ENCODE measurements around the gene CACNA2D4.
"Not testable (repeated sequence)": the region's sequence is repeated elsewhere in the genome, so short reads cannot be mapped to it uniquely, and the experiment has no call there.

CACNA2D4 gene

GRCh38 chr12:1946296-1946695 lies 27.8 kb upstream of the CACNA2D4 start:
- 94 to 95% methylated on average over 3 of the region's 3 CpGs for WGBS, 2 experiments
- peaks cover 28% of the 10 kb centered on the region for H3K36me3 ChIP-seq (ENCODE audit: control insufficient read depth, insufficient read depth, low read length)
- no peaks in the 10 kb centered on the region for H3K27me3 ChIP-seq (ENCODE audit: control insufficient read depth, insufficient read depth, low read length, poor library complexity, severe bottlenecking)
- H3K27ac ChIP-seq (ENCODE audit: insufficient read depth, low read depth, low read length, poor library complexity, severe bottlenecking), result no peak overlapping the region
- no peak overlapping the region for H3K4me3 ChIP-seq (ENCODE audit: insufficient read depth, low read depth, low read length)
- no peaks in the 10 kb centered on the region for H3K9me3 ChIP-seq (ENCODE audit: control insufficient read depth, low read length)
- H3K4me1 ChIP-seq (ENCODE audit: control insufficient read depth, insufficient read depth, low read length), result no peaks in the 10 kb centered on the region

GRCh38 chr12:1945502-1945901 lies 27.1 kb upstream of the CACNA2D4 start:
- not testable (repeated sequence) for H3K4me3 ChIP-seq (ENCODE audit: insufficient read depth, low read depth, low read length); H3K9me3 ChIP-seq (ENCODE audit: control insufficient read depth, low read length); H3K27ac ChIP-seq (ENCODE audit: insufficient read depth, low read depth, low read length, poor library complexity, severe bottlenecking); H3K4me1 ChIP-seq (ENCODE audit: control insufficient read depth, insufficient read depth, low read length); H3K27me3 ChIP-seq (ENCODE audit: control insufficient read depth, insufficient read depth, low read length, poor library complexity, severe bottlenecking)
- H3K36me3 ChIP-seq (ENCODE audit: control insufficient read depth, insufficient read depth, low read length), result peaks cover 28% of the 10 kb centered on the region
- 91 to 93% methylated on average over 5 of the region's 5 CpGs for WGBS, 2 experiments

- H3K9me3 ChIP-seq (ENCODE audit: control insufficient read depth, low read length), result no peaks in the 10 kb centered on the region
- peaks cover 3% of the 10 kb centered on the region for H3K4me1 ChIP-seq (ENCODE audit: control insufficient read depth, insufficient read depth, low read length)
- WGBS, 2 experiments, result 41 to 42% methylated on average over 16 of the region's 16 CpGs
- no peaks in the 10 kb centered on the region for H3K27me3 ChIP-seq (ENCODE audit: control insufficient read depth, insufficient read depth, low read length, poor library complexity, severe bottlenecking)
- no peak overlapping the region for H3K27ac ChIP-seq (ENCODE audit: insufficient read depth, low read depth, low read length, poor library complexity, severe bottlenecking)
- no peak overlapping the region for H3K4me3 ChIP-seq (ENCODE audit: insufficient read depth, low read depth, low read length)
- peaks cover 4% of the 10 kb centered on the region for H3K36me3 ChIP-seq (ENCODE audit: control insufficient read depth, insufficient read depth, low read length)
These were observed 21.6 kb upstream of the CACNA2D4 start for GRCh38 chr12:1939801-1940607.

DNA sequence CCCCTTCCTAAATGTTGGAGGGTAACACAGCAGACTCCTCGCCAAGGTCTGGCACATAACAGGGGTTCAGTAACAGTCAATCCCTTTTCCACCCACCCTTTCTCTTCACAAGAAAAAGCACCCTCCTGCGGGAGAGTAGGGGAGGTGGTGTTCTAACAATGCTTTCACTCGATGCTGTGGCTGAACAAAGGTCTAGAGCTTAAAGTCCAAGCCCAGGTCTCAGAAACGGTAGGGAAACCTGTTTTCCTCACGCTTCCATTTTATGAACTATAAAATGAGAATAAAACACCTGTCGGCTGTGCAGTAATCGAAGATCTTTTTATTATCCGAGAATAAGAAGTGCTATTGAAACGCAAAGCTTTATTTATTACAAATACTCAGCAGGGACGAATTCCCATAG lies 20.9 kb upstream of the CACNA2D4 start:
- H3K9me3 ChIP-seq (ENCODE audit: control insufficient read depth, low read length), result no peaks in the 10 kb centered on the region
- H3K36me3 ChIP-seq (ENCODE audit: control insufficient read depth, insufficient read depth, low read length), result peaks cover 4% of the 10 kb centered on the region
- H3K4me3 ChIP-seq (ENCODE audit: insufficient read depth, low read depth, low read length), result no peak overlapping the region
- peaks cover 3% of the 10 kb centered on the region for H3K4me1 ChIP-seq (ENCODE audit: control insufficient read depth, insufficient read depth, low read length)
- 80 to 90% methylated on average over 10 of the region's 10 CpGs for WGBS, 2 experiments
- H3K27me3 ChIP-seq (ENCODE audit: control insufficient read depth, insufficient read depth, low read length, poor library complexity, severe bottlenecking), result no peaks in the 10 kb centered on the region
- no peak overlapping the region for H3K27ac ChIP-seq (ENCODE audit: insufficient read depth, low read depth, low read length, poor library complexity, severe bottlenecking)

DNA sequence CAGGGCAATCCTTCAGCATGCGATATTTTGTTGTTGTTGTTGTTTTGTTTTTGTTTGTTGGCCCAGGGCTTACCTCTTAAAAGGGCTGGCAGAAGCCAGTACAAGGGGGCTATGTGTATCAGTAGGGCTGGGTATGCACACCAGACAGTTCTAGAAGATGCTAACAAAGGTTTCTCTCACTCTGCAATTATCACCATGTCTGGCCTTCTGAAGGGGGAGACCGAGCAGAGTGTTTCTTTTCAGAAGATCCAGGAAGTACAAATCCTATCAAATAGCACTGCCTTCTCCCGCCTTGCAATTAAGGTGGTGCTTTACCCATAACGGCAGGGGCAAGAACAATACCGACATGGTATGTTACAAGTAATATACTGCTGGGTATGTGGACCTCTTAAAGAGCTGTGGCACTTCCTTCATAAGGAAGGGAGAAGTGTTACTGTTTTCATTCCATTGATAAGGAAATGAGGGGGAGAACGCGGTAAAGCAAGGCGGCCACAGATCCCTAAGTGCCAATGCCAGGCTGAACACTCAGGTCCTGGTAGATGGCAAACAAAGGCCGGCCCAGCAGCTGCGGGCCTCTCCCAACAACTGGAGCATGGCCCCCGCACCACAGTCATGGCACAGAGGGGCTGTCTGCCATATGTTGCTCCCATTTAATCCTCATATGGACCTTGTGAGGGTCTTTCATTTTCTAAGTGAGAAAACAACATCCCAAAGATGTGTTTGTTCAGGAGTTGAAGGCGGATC lies 19.2 kb upstream of the CACNA2D4 start:
- H3K4me3 ChIP-seq (ENCODE audit: insufficient read depth, low read depth, low read length), result no peak overlapping the region
- H3K9me3 ChIP-seq (ENCODE audit: control insufficient read depth, low read length), result no peaks in the 10 kb centered on the region
- 92 to 96% methylated on average over 12 of the region's 12 CpGs for WGBS, 2 experiments
- H3K36me3 ChIP-seq (ENCODE audit: control insufficient read depth, insufficient read depth, low read length), result peaks cover 4% of the 10 kb centered on the region
- H3K27me3 ChIP-seq (ENCODE audit: control insufficient read depth, insufficient read depth, low read length, poor library complexity, severe bottlenecking), result no peaks in the 10 kb centered on the region
- H3K27ac ChIP-seq (ENCODE audit: insufficient read depth, low read depth, low read length, poor library complexity, severe bottlenecking), result no peak overlapping the region
- peaks cover 10% of the 10 kb centered on the region for H3K4me1 ChIP-seq (ENCODE audit: control insufficient read depth, insufficient read depth, low read length)

DNA sequence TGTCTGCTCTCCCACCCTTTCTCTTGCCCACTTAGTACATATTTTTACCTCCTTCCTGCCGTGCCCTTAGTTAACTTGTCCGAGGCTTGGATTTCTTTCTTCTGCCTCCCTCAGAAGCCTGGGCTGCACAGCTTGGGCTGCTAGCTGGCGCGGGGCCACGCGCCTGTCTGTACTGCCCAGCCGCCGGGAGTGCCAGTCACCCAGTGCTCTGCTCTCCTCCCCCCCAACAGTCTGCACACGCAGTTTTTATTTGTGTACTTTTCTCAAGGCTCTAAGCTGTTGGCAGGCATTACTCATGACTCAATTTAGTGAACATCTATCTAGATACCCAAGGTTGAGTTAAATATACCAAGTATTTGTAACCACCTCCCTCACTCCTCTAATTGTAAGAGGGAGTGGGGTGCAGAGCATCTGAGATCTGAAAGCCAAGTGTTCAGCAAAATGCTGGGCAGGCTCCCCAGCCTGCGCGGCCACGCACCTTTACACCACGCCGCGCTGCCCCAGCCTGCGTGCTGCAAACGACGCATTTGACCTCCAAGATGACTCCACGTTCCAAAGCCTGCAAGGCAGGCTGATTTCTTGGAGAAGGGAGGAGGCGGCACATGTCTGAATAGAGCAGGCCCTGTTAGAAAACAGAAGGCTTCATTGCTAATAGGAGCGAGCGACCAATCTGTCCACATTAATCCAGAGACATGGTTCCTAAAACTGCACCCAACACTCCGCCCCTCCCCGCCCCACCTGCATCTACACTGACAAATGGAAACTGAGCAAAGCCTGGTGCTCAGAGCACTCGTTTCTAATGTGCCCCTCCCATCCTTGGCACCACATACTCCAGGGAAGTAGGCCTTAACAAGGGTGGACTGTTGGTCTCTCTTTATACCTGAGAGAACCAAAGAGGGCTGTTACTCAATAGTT lies 18.2 kb upstream of the CACNA2D4 start:
- WGBS, 2 experiments, result 93 to 96% methylated on average over 25 of the region's 25 CpGs
- Histone ChIP-seq H3K27ac (ENCODE audit: insufficient read depth, low read depth, low read length, poor library complexity, severe bottlenecking) (no peak overlapping the region), H3K4me1 (ENCODE audit: control insufficient read depth, insufficient read depth, low read length) (peaks cover 10% of the 10 kb centered on the region), H3K9me3 (ENCODE audit: control insufficient read depth, low read length) (no peaks in the 10 kb centered on the region), H3K27me3 (ENCODE audit: control insufficient read depth, insufficient read depth, low read length, poor library complexity, severe bottlenecking) (no peaks in the 10 kb centered on the region), H3K4me3 (ENCODE audit: insufficient read depth, low read depth, low read length) (no peak overlapping the region), H3K36me3 (ENCODE audit: control insufficient read depth, insufficient read depth, low read length) (peaks cover 4% of the 10 kb centered on the region)

DNA sequence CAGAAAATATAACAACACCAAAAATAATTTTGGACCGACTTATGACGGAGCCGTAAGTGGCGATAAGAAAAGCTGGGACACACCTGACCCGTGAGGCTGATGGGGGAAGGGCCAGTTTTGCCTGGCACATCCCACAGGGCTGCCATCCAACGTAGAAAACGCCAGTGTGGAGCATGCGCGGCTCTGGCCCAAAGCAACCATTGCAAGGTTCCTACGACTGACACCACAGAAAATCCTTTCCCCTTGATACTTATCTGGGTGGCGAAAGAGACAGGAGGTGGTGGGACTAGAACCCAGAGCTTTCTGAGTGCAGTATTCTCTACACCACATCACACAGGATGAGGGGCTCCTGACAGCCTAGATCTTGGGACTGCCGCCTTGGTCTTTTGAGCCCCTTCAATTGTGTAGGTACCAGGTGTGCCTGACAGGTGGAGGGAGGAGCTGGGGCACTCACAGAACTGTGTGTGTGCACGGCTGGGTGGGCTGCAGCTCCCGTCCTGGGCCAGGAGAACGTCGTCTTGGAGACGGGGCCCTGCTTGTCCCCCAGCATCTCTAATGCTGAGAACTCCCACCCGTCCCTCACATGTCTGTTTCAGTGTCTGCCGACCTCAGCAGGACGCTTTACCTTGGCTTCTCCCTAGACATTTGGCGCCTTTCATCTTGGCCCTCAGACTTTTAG lies 17.4 kb upstream of the CACNA2D4 start:
- peaks cover 4% of the 10 kb centered on the region for H3K36me3 ChIP-seq (ENCODE audit: control insufficient read depth, insufficient read depth, low read length)
- H3K4me3 ChIP-seq (ENCODE audit: insufficient read depth, low read depth, low read length), result no peak overlapping the region
- 94 to 95% methylated on average over 21 of the region's 21 CpGs for WGBS, 2 experiments
- peaks cover 10% of the 10 kb centered on the region for H3K4me1 ChIP-seq (ENCODE audit: control insufficient read depth, insufficient read depth, low read length)
- no peak overlapping the region for H3K27ac ChIP-seq (ENCODE audit: insufficient read depth, low read depth, low read length, poor library complexity, severe bottlenecking)
- H3K27me3 ChIP-seq (ENCODE audit: control insufficient read depth, insufficient read depth, low read length, poor library complexity, severe bottlenecking), result no peaks in the 10 kb centered on the region
- H3K9me3 ChIP-seq (ENCODE audit: control insufficient read depth, low read length), result no peaks in the 10 kb centered on the region

GRCh38 chr12:1935242-1935641 lies 16.8 kb upstream of the CACNA2D4 start:
- H3K27ac ChIP-seq (ENCODE audit: insufficient read depth, low read depth, low read length, poor library complexity, severe bottlenecking), result no peak overlapping the region
- no peaks in the 10 kb centered on the region for H3K27me3 ChIP-seq (ENCODE audit: control insufficient read depth, insufficient read depth, low read length, poor library complexity, severe bottlenecking)
- peaks cover 10% of the 10 kb centered on the region for H3K4me1 ChIP-seq (ENCODE audit: control insufficient read depth, insufficient read depth, low read length)
- 92% methylated on average over 10 of the region's 10 CpGs for WGBS, 2 experiments
- no peaks in the 10 kb centered on the region for H3K9me3 ChIP-seq (ENCODE audit: control insufficient read depth, low read length)
- peaks cover 4% of the 10 kb centered on the region for H3K36me3 ChIP-seq (ENCODE audit: control insufficient read depth, insufficient read depth, low read length)
- no peak overlapping the region for H3K4me3 ChIP-seq (ENCODE audit: insufficient read depth, low read depth, low read length)

GRCh38 chr12:1934831-1935230 lies 16.4 kb upstream of the CACNA2D4 start:
- no peaks in the 10 kb centered on the region for H3K27me3 ChIP-seq (ENCODE audit: control insufficient read depth, insufficient read depth, low read length, poor library complexity, severe bottlenecking)
- 91% methylated on average over 12 of the region's 12 CpGs for whole genome bisulfite sequencing, 2 experiments
- H3K27ac ChIP-seq (ENCODE audit: insufficient read depth, low read depth, low read length, poor library complexity, severe bottlenecking), result no peak overlapping the region
- no peaks in the 10 kb centered on the region for H3K9me3 ChIP-seq (ENCODE audit: control insufficient read depth, low read length)
- peaks cover 9% of the 10 kb centered on the region for H3K4me1 ChIP-seq (ENCODE audit: control insufficient read depth, insufficient read depth, low read length)
- peaks cover 4% of the 10 kb centered on the region for H3K36me3 ChIP-seq (ENCODE audit: control insufficient read depth, insufficient read depth, low read length)
- no peak overlapping the region for H3K4me3 ChIP-seq (ENCODE audit: insufficient read depth, low read depth, low read length)
